Mesothelial cell of epicardium (in vitro differentiated cells): ENCODE data around the gene NFE2L1. TPM values are rescaled to one million over a fixed set of nuclear protein-coding genes. Genes with fewer than 3 reads are reported as not detected.
"Not testable (repeated sequence)": the region's sequence is repeated elsewhere in the genome, so short reads cannot be mapped to it uniquely, and the experiment has no call there.

Source experiments
- DNase-seq, 2 experiments: peaks; one replicate each; pipeline ENCODE4 v3.0.0; 2021; ENCODE audit warnings: low spot score in 2 of 2; ENCODE audit not compliant: unreplicated experiment in 2 of 2
- H3K27ac Mint-ChIP-seq: 2 replicates; pipeline ENCODE4 v1.8.0; 2021; ENCODE audit warnings: mixed read lengths
- H3K27me3 Mint-ChIP-seq: 2 replicates; pipeline ENCODE4 v1.8.0; 2021; ENCODE audit warnings: low read depth, mixed read lengths
- H3K36me3 Mint-ChIP-seq: 2 replicates; pipeline ENCODE4 v1.8.0; 2021; ENCODE audit warnings: mixed read lengths
- H3K4me1 Mint-ChIP-seq: 2 replicates; pipeline ENCODE4 v1.8.0; 2021; ENCODE audit warnings: mixed read lengths
- H3K4me3 Mint-ChIP-seq: 2 replicates; pipeline ENCODE4 v1.8.0; 2021; ENCODE audit warnings: mild to moderate bottlenecking, moderate library complexity, mixed read lengths
- H3K9me3 Mint-ChIP-seq: 2 replicates; pipeline ENCODE4 v1.8.0; 2021; ENCODE audit warnings: mixed read lengths
- total RNA-seq: library from RNA; stranded (reverse); gene quantifications from 3 replicates; pipeline ENCODE4 v1.2.1, GENCODE V29; 2021
- TF ChIP-seq, protein P1 (sequence below): fragments of 200-600 bp; sonication (generic); IDR thresholded peaks from one replicate; pipeline ENCODE4 v1.5.0; 2021; ENCODE audit warnings: antibody characterized with exemption; ENCODE audit not compliant: unreplicated experiment

Gene NFE2L1
- total RNA-seq, 1 donor from 2014 or later: 134 TPM

DNA sequence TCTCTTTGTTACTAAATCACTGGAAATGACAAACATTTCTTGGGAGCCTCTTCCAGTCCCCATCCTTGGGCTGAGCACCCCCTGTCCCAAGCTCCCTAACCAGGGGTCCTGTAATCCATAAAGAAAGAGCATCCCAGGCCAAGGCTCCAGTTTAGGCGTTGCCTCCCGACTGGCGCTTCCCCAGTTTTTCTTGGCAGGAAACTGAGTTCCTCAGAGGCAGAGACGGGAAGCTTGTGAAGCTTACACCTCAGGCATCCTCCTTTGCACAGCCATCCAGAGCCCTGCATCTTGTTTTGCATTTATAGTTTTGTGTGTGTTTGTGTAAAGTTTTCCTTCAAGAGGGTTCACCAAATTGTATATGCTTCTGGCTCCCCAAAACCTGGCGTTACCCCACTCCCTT lies 17.6 kb upstream of the NFE2L1 start:
- no peak for DNase-seq
- no peaks in the 10 kb centered on the region for H3K9me3 Mint-ChIP-seq
- no peak overlapping the region for H3K27ac Mint-ChIP-seq
- H3K4me1 Mint-ChIP-seq: peaks cover 15% of the 10 kb centered on the region
- H3K27me3 Mint-ChIP-seq: no peaks in the 10 kb centered on the region
- no peak overlapping the region for H3K4me3 Mint-ChIP-seq
- no peaks in the 10 kb centered on the region for H3K36me3 Mint-ChIP-seq
- TF ChIP-seq, protein P1, sequence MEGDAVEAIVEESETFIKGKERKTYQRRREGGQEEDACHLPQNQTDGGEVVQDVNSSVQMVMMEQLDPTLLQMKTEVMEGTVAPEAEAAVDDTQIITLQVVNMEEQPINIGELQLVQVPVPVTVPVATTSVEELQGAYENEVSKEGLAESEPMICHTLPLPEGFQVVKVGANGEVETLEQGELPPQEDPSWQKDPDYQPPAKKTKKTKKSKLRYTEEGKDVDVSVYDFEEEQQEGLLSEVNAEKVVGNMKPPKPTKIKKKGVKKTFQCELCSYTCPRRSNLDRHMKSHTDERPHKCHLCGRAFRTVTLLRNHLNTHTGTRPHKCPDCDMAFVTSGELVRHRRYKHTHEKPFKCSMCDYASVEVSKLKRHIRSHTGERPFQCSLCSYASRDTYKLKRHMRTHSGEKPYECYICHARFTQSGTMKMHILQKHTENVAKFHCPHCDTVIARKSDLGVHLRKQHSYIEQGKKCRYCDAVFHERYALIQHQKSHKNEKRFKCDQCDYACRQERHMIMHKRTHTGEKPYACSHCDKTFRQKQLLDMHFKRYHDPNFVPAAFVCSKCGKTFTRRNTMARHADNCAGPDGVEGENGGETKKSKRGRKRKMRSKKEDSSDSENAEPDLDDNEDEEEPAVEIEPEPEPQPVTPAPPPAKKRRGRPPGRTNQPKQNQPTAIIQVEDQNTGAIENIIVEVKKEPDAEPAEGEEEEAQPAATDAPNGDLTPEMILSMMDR: no peak

GRCh38 chr17:48031966-48032365 lies 16.2 kb upstream of the NFE2L1 start:
- H3K27ac Mint-ChIP-seq: no peak overlapping the region
- H3K27me3 Mint-ChIP-seq: peaks cover 2% of the 10 kb centered on the region
- H3K4me3 Mint-ChIP-seq: no peak overlapping the region
- H3K9me3 Mint-ChIP-seq: no peaks in the 10 kb centered on the region
- peaks cover 6% of the 10 kb centered on the region for H3K4me1 Mint-ChIP-seq
- TF ChIP-seq, protein P1: no peak
- H3K36me3 Mint-ChIP-seq: no peaks in the 10 kb centered on the region
- DNase-seq: no peak

DNA sequence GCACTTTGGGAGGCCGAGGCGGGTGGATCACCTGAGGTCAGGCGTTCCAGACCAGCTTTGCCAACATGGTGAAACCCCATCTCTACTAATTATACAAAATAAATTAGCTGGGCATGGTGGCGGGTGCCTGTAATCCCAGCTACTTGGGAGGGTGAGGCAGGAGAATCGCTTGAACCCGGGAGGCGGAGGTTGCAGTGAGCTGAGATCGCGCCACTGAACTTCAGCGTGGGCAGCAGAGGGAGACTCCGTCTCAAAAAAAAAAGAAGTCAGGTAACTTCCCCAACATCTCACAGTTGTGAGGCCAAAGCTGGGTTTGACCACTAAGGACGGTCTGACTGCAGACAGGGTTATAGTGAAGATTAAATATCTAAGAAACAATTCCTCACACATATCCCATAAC lies 13.4 kb upstream of the NFE2L1 start:
- not testable (repeated sequence) for H3K4me1 Mint-ChIP-seq, H3K4me3 Mint-ChIP-seq, H3K36me3 Mint-ChIP-seq, DNase-seq, H3K27ac Mint-ChIP-seq, H3K9me3 Mint-ChIP-seq
- peaks cover 11% of the 10 kb centered on the region for H3K27me3 Mint-ChIP-seq

GRCh38 chr17:48036693-48037035 lies 11.5 kb upstream of the NFE2L1 start:
- Mint-ChIP-seq H3K4me3 (peak overlapping the region; percentile 78), H3K27ac (no peak overlapping the region), H3K4me1 (peaks cover 10% of the 10 kb centered on the region), H3K27me3 (peaks cover 11% of the 10 kb centered on the region), H3K36me3 (no peaks in the 10 kb centered on the region), H3K9me3 (no peaks in the 10 kb centered on the region)
- TF ChIP-seq, protein P1: no peak
- no peak for DNase-seq

DNA sequence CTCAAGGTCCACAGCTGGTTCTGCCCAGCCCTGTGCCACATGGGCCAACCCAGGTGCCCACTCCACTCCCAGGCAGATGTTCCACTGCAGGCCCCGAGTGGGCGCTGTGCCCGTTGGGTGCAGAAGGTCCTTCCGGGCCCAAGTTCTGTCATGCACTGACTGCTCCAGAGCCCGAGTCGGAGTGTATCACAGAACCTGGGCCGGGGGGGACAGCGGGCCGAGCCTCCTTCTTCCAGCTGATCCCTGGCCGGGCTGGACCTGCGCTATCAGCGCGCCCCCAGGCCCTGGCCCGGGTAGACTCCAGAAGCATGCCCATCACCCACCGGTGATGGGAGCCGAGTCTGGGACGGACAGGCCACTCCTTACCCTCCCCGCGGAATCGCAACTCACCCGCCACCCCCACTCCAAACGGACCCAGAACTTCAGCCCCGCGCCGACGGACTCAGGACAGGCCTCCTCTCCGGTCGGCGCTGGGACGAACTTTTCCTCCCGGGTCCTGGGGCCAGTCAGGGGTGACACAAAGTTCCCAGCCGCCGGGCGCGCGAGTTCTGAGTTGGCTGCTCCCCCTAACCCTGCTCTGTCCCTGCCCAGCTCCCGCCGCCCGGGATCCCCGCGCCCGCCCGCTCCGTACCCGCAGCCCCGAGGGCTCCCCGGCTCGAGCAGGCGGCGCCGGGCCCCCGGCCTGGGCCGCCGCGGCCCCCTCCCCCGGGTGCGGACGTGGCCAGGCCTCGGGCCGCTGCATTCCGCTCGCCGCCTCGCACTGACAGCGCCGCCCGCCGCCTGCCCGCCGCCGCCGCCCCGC lies 10.9 kb upstream of the NFE2L1 start, which contains the start of gene COPZ2:
Gene COPZ2 (minus strand): TSS at position 762 of the 802 bp plus-strand sequence. CDS start 20 bp downstream, at position 742.
- H3K27ac Mint-ChIP-seq: peak within 1 kb of the TSS; percentile 90
- no peaks in the 10 kb centered on the region for H3K36me3 Mint-ChIP-seq
- peaks cover 10% of the 10 kb centered on the region for H3K4me1 Mint-ChIP-seq
- H3K4me3 Mint-ChIP-seq: peak within 1 kb of the TSS; percentile 78
- H3K9me3 Mint-ChIP-seq: no peaks in the 10 kb centered on the region
- TF ChIP-seq, protein P1: peak; percentile 44
- DNase-seq: no peak
- peaks cover 11% of the 10 kb centered on the region for H3K27me3 Mint-ChIP-seq

DNA sequence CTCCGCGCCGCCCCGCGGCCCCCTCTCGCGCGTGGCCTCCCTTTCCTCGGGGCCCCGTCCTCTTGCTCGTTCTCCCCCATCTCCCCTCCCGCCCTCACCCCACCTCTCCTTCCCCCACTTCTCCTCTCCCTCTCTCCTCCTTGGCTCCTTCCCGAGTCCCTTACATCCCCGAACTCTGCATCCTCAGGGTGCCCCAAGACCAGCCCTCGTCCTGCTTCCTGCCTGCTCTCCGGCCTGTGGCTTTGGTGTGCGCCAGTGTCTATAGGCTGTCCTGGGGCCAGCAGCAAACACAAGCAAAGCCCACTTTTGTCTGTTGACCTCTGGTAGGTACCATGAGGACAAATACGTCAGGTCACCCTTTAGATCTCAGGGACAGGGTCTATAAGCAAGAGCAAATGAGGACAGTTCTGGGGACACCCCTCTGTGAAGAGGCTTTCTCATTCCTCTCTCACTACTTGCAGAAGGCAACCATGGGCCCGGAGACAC lies 10.3 kb upstream of the NFE2L1 start:
- TF ChIP-seq, protein P1: no peak
- DNase-seq: no peak
- Mint-ChIP-seq H3K27ac (peak overlapping the region; percentile 90), H3K36me3 (no peaks in the 10 kb centered on the region), H3K4me1 (peaks cover 10% of the 10 kb centered on the region), H3K4me3 (peak overlapping the region; percentile 77), H3K27me3 (peaks cover 11% of the 10 kb centered on the region), H3K9me3 (no peaks in the 10 kb centered on the region)
